BLaER1 treated with 17β-estradiol and CSF1 and Interleukin-3, amounts not matched to agents 10 nM and 100 nM (cell line): ENCODE measurements around the gene COLEC12.
A peak's percentile ranks its signal among the peaks of the same experiment; 100 is the strongest.

Experiments used
- H3K27ac ChIP-seq, 11 experiments: shearing (Covaris generic); formaldehyde crosslinking; 2 replicates each; pipeline ENCODE4 v1.8.1; 2022
- H3K27me3 ChIP-seq, 11 experiments: shearing (Covaris generic); formaldehyde crosslinking; 2 replicates each; pipeline ENCODE4 v1.8.1; 2022
- H3K36me3 ChIP-seq, 11 experiments: shearing (Covaris generic); formaldehyde crosslinking; 2 replicates each; pipeline ENCODE4 v1.8.1; 2022
- H3K4me1 ChIP-seq, 10 experiments: shearing (Covaris generic); formaldehyde crosslinking; 2 replicates each; pipeline ENCODE4 v1.8.1; 2022
- H3K4me2 ChIP-seq, 11 experiments: shearing (Covaris generic); formaldehyde crosslinking; 2 replicates each; pipeline ENCODE4 v1.8.1; 2022
- H3K4me3 ChIP-seq, 10 experiments: shearing (Covaris generic); formaldehyde crosslinking; 2 replicates each; pipeline ENCODE4 v1.8.1; 2022
- H3K9ac ChIP-seq, 11 experiments: shearing (Covaris generic); formaldehyde crosslinking; 2 replicates each; pipeline ENCODE4 v1.8.1; 2022
- H3K9me3 ChIP-seq, 11 experiments: shearing (Covaris generic); formaldehyde crosslinking; replicated peaks in 1 of 11; 2 replicates each; pipeline ENCODE4 v1.8.1; 2022
- H4K20me1 ChIP-seq, 11 experiments: shearing (Covaris generic); formaldehyde crosslinking; 2 replicates each; pipeline ENCODE4 v1.8.1; 2022
- Cebpa-rat ChIP-seq, 11 experiments: shearing (Covaris generic); IDR thresholded peaks; 2 replicates each; pipeline ENCODE4 v1.8.1; 2022

COLEC12 gene

DNA sequence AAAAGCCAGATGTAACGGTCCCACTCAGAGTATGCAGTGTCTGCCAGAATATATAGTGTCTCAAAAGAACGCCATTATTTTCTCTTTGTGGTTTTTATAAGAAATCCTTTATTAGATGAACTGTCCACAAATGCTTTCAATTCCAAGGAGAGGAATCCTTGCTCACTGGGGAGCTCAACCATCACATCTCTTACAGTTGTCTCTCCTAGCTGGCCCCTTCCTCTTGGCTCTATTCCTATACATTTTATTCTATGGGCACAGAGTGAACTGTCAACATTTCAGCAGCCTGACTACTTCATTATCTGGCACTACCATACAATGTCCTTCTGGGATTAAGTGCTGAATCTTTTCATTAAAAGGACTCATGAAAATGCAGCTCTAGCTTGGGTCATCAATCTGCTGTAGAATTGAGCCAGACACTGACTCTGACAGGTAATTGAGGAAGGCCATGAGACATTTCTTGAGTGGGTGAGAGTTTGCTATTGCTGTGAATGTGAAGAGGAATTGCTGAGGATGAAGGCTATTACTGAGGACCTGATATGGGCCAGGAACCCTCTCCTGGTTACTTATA is 136.2 kb downstream of the COLEC12 start:
- Histone ChIP-seq H3K4me2 (peak overlapping the region; percentile 36 to 86 (median 79); a peak in 20 of 22 replicates), H3K36me3 (peaks cover 0 to 22% (median 0%) of the 10 kb centered on the region in 11 experiments; a peak in 3 of 22 replicates), H3K9ac (no peak overlapping the region), H3K27ac (peak overlapping the region in 10 of 11 experiments; percentile 21 to 87 (median 80); a peak in 18 of 22 replicates), H4K20me1 (no peaks in the 10 kb centered on the region), H3K4me3 (no peak overlapping the region), H3K9me3 (0 out of 22 replicates have a peak, but pooled peaks cover 0 to 5% (median 0%) of the 10 kb centered on the region in 11 experiments), H3K27me3 (no peaks in the 10 kb centered on the region), H3K4me1 (peaks cover 65 to 87% (median 74%) of the 10 kb centered on the region in 10 experiments)
- no peak for TF ChIP-seq Cebpa-rat (IDR thresholded peaks at IDR 0.05)

DNA sequence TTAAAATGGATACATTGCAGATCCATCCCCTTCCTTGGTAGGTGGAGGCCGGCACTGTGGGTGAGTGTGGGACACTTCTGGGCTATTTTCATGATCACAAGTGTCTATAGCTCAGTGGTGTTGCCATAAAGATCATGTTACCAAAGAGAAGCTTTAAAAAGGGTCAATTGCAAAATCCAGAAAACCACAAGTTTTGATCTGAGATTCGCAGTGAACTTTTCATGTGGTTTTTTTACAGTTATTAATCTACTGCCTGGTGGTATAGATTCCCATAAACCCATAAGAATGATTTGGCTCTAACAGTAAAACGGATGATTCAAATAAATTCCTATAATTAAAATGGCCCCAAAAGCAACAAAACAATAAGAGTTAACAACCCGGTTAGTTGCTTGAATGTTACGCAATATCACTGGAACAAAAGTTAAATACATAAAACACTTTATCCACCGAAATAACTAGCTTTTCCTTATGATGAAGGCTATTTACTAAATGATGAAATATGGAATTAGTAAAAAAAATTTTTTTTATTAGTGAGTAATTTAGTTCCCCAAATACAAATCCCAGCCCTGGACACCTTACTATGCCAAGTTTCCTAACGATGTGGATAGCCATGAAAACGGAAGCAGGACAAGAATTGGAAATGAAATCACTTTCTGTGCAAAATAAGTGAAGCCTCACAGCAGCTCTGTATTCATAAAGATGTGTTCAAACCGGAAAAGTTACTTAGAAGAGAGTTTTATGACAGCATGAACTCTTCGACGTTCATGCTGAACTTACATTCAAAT is 137.0 kb downstream of the COLEC12 start:
- Histone ChIP-seq H3K27me3 (no peaks in the 10 kb centered on the region), H3K9me3 (0 out of 22 replicates have a peak, but pooled peaks cover 0 to 2% (median 0%) of the 10 kb centered on the region in 11 experiments), H3K9ac (peak overlapping the region in 9 of 11 experiments; percentile 40 to 69 (median 55); a peak in 13 of 22 replicates), H3K4me3 (0 out of 20 replicates have a peak overlapping the region, but pooled peaks of 1 of the 10 experiments have one; percentile 3), H3K4me1 (peaks cover 59 to 79% (median 67%) of the 10 kb centered on the region in 10 experiments), H3K4me2 (peak overlapping the region; percentile 58 to 86 (median 82)), H3K36me3 (peaks cover 0 to 22% (median 0%) of the 10 kb centered on the region in 11 experiments; a peak in 3 of 22 replicates), H3K27ac (peak overlapping the region in 10 of 11 experiments; percentile 58 to 87 (median 80); a peak in 21 of 22 replicates), H4K20me1 (no peaks in the 10 kb centered on the region)
- TF ChIP-seq Cebpa-rat (IDR thresholded peaks at IDR 0.05): peak in 8 of 11 experiments; percentile 47 to 95 (median 63); a peak in 14 of 22 replicates

DNA sequence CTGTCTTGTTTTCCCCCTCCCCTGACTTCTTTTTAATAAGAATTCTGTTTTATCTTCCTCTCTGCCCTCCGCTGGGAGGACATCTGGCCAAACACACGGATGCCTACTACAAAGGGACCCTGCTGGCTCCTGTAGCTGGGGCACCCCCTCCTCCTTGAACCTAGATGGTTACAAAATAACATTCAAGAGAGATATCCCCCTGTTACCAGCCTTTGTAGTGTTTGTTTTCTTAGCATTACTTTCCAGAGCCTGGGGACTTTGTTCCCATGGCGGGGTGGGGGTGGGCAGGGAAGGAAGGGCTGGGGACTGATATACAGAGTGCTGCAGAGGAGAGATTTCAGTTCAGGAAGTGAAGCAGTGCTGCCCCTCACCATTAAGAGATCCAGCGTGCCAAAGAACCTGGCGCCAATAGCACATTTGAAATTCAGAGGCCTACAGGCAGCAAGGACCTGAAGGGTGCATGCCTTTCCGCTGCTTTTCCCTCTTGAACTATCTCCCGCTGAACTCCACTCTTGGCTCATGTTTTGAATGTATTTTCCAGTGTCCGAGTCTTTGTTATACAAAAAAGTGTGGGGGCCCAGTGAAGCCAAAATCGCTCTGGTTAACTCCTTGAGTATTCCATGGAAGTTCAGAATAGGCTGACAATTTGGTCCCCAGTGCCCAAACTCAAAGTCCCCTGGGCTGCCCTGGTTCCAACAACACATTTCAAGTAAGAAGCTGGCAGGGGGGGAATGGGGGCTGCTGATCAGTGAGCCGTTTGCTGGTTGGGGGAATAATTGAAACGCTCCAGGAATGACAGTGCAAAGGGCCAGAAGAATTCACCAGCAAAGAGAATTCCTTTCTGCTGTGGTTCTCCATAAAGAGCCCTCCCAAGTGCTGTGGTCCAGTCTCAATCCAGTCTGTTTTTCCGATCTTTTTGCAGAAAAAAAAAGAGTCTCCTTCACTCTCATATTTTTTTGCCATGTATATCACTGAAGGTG is 137.9 kb downstream of the COLEC12 start:
- H3K4me2 ChIP-seq: peak overlapping the region; percentile 58 to 86 (median 82)
- H3K4me1 ChIP-seq: peaks cover 59 to 74% (median 70%) of the 10 kb centered on the region in 10 experiments
- no peaks in the 10 kb centered on the region for H3K9me3 ChIP-seq
- no peak for TF ChIP-seq Cebpa-rat (IDR thresholded peaks at IDR 0.05)
- peak overlapping the region in 9 of 11 experiments; percentile 44 to 69 (median 56); a peak in 15 of 22 replicates for H3K9ac ChIP-seq
- H4K20me1 ChIP-seq: no peaks in the 10 kb centered on the region
- peak overlapping the region in 10 of 11 experiments; percentile 58 to 87 (median 80); a peak in 21 of 22 replicates for H3K27ac ChIP-seq
- H3K4me3 ChIP-seq: 0 out of 20 replicates have a peak overlapping the region, but pooled peaks of 1 of the 10 experiments have one; percentile 3
- H3K27me3 ChIP-seq: no peaks in the 10 kb centered on the region
- peaks cover 0 to 25% (median 0%) of the 10 kb centered on the region in 11 experiments; a peak in 3 of 22 replicates for H3K36me3 ChIP-seq

DNA sequence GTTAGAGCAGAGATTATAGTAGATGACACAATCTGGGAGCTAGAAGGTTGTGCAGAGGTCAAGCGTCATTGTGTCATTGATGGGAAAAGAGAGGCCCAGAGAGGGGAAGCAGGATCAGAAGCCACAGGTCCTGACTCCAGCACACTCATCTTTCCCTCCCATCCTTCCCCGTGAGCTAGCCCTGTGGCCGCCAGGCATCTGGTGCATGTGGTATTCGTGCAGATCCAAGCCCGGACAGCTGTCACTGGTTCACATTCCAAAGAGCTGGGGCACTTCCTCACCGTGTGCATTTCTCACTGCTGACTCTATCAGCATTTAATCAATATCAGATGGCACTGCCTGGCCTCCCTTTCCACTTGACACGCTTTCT is 138.6 kb downstream of the COLEC12 start:
- Histone ChIP-seq H3K9me3 (no peaks in the 10 kb centered on the region), H3K4me1 (peaks cover 58 to 77% (median 68%) of the 10 kb centered on the region in 10 experiments), H3K27ac (peak overlapping the region in 10 of 11 experiments; percentile 58 to 87 (median 80); a peak in 20 of 22 replicates), H3K27me3 (no peaks in the 10 kb centered on the region), H3K9ac (peak overlapping the region in 9 of 11 experiments; percentile 44 to 69 (median 56); a peak in 13 of 22 replicates), H3K4me3 (no peak overlapping the region), H4K20me1 (no peaks in the 10 kb centered on the region), H3K36me3 (peaks cover 0 to 21% (median 0%) of the 10 kb centered on the region in 11 experiments; a peak in 3 of 22 replicates), H3K4me2 (peak overlapping the region; percentile 58 to 86 (median 82))
- no peak for TF ChIP-seq Cebpa-rat (IDR thresholded peaks at IDR 0.05)

DNA sequence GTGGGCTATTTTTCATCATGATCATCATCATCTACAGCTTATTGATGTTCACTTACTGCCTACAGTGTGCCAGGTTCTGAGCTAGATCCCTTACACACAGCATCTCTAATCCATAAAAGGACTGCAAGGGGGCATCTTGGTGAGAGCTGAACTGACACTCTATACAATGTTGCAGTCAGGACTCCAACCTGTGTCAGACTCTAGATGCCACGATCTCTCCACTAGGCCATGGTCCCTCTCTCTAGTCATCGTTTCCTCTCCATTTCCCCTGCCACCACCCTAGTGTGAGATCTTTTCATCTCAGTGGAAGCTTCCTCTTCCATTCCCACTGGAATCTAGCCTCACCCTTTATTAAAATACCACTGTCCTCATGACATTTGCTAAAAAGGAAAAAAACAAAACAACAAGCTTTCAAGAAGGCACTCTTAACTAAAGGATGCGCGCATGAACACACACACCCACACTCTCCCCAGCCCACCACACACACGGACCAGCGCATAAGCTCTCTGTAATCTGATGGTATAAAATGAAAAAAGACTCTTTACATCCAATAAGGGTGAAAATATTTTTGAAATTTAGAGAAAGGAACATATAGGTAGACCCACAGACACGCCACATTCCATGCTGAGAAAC is 139.3 kb downstream of the COLEC12 start:
- Histone ChIP-seq H3K9ac (peak overlapping the region in 9 of 11 experiments; percentile 13 to 69 (median 55); a peak in 14 of 22 replicates), H3K27me3 (no peaks in the 10 kb centered on the region), H3K4me2 (peak overlapping the region; percentile 58 to 86 (median 82)), H3K9me3 (no peaks in the 10 kb centered on the region), H4K20me1 (no peaks in the 10 kb centered on the region), H3K27ac (peak overlapping the region in 10 of 11 experiments; percentile 33 to 87 (median 80); a peak in 21 of 22 replicates), H3K4me1 (peaks cover 51 to 77% (median 60%) of the 10 kb centered on the region in 10 experiments), H3K4me3 (no peak overlapping the region), H3K36me3 (peaks cover 0 to 21% (median 0%) of the 10 kb centered on the region in 11 experiments; a peak in 5 of 22 replicates)
- TF ChIP-seq Cebpa-rat (IDR thresholded peaks at IDR 0.05): no peak

DNA sequence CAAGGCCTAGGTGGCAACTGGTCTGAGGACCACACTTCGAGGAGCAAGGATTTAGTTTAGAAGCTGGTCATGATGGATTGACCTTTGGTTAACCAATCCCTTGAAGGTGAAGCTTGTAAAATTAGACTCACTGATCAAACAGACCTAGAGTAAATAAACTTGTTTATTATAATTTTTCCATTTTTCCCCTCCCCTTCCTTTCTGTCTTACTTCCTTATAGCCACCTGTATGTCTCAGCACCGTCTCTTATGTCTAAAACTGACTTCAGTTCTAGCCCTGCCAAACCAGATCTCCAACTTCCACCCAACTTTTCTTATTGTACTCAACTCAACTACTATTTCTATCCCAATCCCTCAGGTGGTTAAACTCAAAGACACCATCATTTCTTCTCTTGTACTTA is 139.8 kb downstream of the COLEC12 start:
- H3K9ac ChIP-seq: peak overlapping the region in 2 of 11 experiments; percentile 55 to 69; a peak in 3 of 22 replicates
- H3K4me3 ChIP-seq: no peak overlapping the region
- H3K4me1 ChIP-seq: peaks cover 46 to 75% (median 55%) of the 10 kb centered on the region in 10 experiments
- no peaks in the 10 kb centered on the region for H3K27me3 ChIP-seq
- peak overlapping the region; percentile 58 to 86 (median 82) for H3K4me2 ChIP-seq
- H3K36me3 ChIP-seq: peaks cover 0 to 21% (median 0%) of the 10 kb centered on the region in 11 experiments; a peak in 6 of 22 replicates
- no peak for TF ChIP-seq Cebpa-rat (IDR thresholded peaks at IDR 0.05)
- peak overlapping the region in 10 of 11 experiments; percentile 33 to 87 (median 80); a peak in 18 of 22 replicates for H3K27ac ChIP-seq
- no peaks in the 10 kb centered on the region for H3K9me3 ChIP-seq
- H4K20me1 ChIP-seq: no peaks in the 10 kb centered on the region

DNA sequence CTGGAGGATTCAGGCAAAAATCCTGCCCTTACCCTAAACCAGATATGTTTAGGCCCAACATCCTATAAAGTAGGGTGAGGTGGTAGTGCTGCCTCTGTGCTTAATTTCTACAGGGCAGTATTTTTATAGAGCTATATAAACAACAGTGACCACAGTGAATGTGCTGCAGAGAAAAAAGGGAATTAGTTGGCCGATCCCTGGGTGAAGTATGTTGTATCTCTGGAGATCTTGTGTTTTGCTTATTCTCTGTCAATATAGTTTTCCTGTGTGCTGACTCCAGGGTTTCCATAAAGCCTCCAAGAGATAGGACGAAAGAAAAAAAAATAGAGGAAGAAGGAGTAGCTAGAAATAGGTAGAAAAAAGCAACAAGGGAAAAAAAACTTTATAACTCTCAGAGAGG is 143.7 kb downstream of the COLEC12 start:
- Histone ChIP-seq H3K4me1 (peaks cover 16 to 51% (median 17%) of the 10 kb centered on the region in 10 experiments), H3K27ac (peak overlapping the region in 2 of 11 experiments; percentile 28 to 30; a peak in 1 of 22 replicates), H3K9ac (no peak overlapping the region), H3K9me3 (no peaks in the 10 kb centered on the region), H3K27me3 (no peaks in the 10 kb centered on the region), H3K4me3 (no peak overlapping the region), H3K36me3 (peaks cover 0 to 57% (median 0%) of the 10 kb centered on the region in 11 experiments; a peak in 6 of 22 replicates), H4K20me1 (no peaks in the 10 kb centered on the region), H3K4me2 (peak overlapping the region in 2 of 11 experiments; percentile 40 to 76; a peak in 4 of 22 replicates)
- no peak for TF ChIP-seq Cebpa-rat (IDR thresholded peaks at IDR 0.05)
